HG03558 (cell line): ENCODE measurements around the gene BTC.
"Not testable (repeated sequence)": the region's sequence is repeated elsewhere in the genome, so short reads cannot be mapped to it uniquely, and the experiment has no call there.

ENCODE experiments used
- ATAC-seq: cut with Tn5 transposase; IDR thresholded peaks from one replicate; pipeline ENCODE4 v1.9.1; 2021; ENCODE audit warnings: moderate number of reproducible peaks; ENCODE audit not compliant: unreplicated experiment; ENCODE audit errors: extremely low read depth

BTC gene

DNA sequence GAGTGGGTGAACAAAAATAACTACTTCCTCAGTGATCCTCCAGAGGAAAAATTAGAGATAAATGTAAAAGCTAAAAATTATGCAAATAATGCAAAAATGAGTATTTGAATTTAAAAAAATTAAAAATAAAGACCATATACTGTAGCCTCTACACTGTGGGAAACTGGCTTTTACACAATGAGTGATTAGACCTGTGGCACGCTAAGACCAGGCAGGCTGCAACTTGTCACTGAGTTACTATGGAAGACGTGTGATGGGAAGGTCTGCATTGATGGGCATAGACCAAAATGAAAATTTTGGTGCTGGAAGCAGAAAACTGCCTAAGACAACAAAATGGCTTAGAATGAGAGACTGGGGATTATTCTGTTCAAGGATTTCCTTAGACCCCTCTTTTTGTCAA lies 30.2 kb downstream of the BTC start:
- ATAC-seq, result no peak

DNA sequence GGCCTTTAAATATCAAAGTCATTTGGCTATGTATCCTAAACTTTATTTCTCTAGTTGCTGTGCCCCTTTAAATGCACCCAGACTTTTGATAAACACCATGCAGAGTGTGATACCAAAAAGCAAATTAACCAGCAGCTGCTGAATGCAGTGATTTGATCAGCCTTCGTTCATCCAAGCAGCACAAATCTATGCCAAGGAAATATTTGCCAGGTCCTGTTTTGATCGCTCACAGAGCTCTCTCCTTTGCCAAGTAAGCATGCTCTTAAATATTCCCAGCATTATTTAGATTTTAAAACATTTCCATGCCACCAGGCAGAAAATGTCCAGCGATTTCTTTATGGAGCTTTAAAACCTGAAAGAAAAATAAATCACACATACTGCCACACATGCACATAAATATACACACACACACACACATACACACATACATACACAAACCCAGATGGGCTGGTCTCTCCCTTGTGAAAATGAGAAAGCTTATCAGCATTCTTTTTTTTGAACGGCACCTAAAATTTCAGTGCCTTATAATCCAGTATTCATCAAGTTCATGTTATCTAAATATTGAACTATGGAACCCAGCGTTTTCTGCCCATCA lies 35.7 kb downstream of the BTC start:
- ATAC-seq, result no peak

DNA sequence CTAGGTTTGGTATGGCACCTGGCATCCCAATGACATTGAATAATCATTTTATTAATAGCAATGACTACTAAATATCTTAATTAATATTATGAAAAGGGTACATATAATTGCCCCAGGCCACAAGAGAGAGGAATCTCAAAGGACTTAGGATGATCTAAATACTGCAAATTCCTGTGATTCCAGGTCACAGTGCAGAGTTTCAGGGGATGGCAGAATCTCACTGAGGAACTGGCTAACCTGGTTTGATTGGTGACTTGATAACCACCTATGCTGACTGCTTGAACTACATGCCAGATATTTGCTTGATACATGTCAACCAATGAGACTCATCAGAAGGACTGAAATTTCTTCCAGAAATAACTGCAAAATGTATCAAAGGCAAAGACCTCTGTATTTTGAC lies 37.2 kb downstream of the BTC start:
- no peak for ATAC-seq

DNA sequence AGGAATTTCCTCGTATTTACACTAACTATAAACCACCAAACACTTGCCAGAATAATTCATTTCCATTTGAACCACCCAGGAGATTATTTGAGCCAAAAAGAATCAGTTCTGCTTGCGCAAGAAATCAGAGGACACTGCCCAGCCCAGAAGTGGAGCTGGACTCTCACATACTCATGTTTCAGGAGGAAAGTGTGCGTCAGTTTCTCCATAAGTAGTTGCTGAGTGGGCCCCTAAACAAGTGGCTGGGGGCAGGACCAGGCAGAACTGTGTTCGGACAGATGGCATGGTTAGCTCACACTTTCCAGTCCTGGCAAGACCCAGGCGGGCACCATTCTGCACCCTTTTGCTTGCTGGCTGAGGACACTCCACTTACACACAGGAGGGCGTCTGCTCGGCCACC lies 38.8 kb downstream of the BTC start:
- ATAC-seq, result no peak

DNA sequence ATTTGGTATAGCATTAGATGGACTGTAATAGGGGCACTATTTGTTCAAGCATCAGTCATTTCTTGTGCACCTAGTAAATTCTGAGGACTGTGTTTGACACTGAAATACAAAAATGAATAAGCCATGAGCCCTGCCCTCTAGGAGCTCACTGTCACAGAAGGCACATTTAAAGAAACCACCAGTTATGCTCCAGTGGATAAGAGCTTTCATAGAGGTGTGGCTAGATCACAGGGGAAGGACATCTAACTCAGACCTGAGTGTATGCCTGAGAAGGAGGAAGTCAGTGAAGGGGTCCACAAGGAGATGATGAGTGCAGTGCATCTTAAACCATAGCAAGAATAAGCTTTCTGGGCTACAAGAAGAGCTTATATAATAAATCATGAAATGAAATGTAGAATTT lies 40.1 kb downstream of the BTC start:
- ATAC-seq, result peak; percentile 56

DNA sequence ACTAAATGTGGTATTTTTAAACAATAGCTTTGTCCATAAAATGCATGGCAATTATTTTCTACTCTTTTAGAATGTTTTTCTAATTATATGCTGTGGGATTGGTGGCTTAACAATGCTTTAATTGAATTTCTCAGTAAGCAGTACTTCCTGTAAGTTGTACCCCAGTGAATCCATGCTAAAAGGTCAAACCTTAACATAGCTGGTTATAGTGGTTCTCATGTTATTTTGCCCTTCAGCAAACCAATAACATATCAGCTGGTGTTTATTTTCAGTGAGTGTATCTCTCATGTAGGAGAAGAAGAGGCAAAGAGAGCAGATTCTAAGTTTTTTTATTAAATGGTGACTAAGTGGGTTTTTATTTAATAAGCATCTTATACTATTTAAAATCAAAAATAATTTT lies 41.5 kb downstream of the BTC start:
- no peak for ATAC-seq

DNA sequence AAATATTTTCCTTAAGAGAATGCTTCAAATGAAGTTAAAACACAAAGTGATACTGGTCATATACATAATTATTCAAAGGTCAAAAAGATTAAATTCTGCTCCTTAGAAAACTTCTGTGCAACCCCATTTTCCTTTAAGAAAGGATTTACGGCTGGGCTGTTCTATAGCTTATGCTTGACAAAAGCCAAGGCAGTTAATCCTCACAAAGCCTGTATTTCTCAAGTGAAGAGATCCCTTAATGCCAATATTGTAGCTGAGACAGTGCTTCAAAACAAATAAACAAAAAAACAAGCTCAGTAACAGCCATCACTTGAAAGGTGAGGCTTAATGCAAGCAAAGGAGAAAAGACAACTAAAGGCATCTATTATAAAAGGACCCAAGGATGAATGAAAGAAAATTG lies 42.5 kb downstream of the BTC start:
- no peak for ATAC-seq

DNA sequence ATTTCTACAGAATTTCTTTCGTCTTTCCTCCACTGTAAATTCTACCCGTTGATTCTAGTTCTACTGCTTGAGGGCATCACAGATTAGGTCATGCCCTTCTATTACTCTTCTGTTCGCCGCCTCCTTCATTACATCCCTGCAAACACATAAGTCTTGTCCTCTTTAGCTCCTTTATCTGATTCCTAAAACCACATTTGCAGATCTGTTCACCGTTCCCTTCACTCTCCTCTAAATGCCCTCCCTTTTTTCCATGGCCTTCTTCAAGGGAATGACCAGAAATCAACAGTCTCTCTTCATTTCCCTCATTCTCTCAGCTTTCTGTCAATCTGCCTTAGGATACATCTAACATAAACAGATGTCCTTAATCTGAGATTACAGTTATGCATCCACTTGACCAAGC lies 43.1 kb downstream of the BTC start:
- no peak for ATAC-seq

DNA sequence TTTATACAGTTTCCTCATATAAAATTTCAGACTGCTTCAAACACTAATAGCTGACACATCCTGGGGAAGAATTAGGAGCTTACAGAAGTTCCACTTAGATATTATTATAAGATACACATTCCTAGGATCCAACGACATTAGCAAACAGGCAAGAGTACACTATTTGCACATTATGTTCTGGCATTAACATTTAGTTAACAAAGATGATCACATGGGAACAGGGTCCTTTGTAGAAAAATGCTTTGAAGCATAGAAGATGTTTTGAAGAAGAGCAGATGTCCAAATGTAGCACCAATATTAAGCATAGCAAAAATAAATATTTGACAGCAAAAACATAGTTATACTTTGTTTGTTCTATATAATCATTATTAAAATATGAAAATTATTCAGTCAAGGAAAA lies 52.1 kb downstream of the BTC start:
- ATAC-seq, result no peak

DNA sequence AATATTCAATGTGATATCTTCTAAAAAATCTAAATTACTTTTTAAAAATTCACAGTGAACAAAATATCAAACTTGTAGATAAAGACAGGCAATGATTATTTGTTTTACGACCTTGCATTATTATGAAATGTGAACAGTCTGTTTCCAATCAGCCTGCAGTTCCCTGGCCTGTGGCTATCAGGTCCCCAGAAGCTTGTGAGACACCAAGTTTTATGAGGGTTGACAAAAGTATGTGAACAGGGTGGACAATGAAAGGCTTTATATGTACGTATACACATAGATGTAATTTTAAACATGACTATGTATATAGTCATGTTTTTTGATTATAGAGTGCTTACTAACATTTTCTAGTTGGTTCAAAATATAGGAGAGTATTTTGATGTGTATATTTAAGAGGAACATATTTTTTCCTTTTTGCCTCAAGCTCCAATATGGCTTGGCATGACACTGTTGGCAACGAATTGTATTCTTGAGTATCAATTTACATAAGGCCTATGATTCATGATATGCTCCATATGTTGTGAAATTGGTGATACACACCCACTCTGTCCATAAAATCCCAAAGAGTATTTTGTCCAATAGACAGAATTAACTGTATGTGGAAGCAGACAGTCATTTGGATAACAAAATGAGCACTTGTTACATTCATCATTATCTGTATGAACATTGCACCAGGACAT lies 55.7 kb downstream of the BTC start:
- ATAC-seq, result no peak

DNA sequence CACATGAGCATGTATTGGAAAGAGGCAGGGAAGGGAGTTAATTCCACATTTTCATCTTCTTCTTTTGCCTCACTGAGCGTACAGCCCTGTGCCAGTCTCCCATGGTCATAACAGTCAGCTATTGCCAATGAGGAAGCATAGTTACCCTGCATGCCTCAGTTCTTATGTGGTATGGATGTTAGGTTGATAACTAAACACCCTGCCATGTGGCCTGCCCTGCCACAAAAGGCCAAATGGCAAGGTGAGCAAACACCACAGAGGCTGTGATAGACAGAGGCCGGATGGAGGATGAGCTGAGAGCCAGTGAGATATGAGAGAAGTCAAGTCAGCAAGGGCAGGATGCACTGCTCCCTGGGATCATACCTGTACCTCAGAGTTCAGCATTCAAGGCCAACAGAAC lies 59.3 kb downstream of the BTC start:
- no peak for ATAC-seq

DNA sequence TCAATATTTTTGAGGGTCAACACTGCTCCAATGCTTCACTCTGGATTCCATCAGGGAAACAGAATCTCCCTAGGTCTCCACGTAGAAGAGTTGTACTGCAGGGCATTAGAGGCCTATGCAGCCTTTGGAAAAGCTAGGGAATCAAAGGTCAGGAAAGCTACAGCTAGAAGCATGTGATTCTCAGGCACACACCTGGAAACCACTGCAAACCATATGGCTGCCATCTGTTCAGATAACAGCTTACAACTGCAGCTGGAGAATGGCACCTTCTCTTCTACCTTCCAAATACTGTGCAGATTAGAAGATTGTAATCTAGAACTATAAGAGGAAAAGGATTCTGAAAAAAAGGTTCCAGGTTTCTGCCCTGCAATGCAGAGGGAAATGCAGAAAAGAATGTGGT lies 60.6 kb downstream of the BTC start:
- no peak for ATAC-seq

DNA sequence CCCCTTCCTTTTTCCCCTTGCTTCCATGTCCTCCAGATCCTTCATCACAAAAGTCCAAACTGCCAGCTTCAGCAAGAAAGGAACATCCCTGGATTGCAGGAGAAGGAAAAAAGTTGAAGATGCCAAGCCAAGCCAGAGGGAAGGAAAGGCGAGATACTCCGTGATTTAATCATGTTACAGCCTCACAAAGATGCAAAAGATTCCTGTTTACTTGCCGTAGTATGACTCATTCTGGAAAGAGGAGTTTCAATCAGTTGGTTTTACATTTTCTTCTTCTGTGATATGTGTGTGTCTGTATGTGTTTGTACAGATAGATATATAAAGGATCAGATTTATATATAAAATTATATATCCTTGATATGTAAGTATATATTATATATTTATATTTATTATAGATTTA lies 69.3 kb downstream of the BTC start:
- ATAC-seq, result no peak

DNA sequence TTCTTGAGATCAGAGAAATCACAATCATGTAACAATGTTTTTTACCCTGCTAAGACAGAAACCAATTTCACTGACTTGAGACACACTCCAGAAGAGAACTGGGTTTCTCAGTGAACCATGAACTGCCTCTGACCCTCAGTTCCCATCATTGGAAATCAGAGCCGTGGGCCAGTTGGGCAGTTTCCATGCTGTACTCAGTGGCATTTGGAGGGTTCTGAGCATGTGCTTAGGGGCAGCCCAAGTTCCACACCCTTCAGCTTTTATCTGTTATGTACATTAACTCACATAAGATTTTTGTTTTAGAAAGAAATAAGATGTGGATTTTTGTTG lies 77.9 kb downstream of the BTC start:
- no peak for ATAC-seq

DNA sequence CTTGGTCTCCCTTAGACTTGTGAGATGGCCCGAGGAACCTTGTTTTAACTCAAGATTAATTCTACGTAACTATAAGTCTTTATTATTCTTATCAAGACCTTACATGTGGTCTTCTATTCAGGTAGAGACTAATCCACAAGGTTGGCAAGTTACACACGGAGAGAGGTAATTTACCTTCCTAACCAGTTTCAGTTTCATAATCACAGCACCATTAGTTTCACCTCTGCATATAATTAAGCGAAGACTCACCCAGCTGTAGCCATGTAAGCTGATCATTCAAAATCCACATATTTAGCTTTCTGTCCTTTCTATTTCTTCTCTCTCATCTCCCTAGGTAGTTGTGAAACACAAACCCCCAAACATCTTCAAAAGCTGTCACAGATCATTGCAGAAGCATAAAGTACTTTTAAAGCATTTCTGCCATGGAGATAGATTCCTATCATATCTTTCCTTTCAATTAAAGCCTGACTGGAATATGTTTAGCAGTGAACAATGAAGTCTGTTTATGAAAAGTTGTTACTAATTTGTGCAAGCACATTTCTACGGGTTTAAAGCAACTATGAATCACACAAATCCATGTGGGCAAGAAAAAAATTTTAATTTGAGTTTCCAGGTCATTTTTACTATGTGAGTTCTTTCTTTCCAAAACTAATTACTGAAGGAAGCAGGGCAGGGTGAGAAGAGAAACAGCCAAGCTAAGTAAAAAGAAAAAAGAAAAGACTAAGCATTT lies 78.5 kb downstream of the BTC start:
- ATAC-seq, result no peak

DNA sequence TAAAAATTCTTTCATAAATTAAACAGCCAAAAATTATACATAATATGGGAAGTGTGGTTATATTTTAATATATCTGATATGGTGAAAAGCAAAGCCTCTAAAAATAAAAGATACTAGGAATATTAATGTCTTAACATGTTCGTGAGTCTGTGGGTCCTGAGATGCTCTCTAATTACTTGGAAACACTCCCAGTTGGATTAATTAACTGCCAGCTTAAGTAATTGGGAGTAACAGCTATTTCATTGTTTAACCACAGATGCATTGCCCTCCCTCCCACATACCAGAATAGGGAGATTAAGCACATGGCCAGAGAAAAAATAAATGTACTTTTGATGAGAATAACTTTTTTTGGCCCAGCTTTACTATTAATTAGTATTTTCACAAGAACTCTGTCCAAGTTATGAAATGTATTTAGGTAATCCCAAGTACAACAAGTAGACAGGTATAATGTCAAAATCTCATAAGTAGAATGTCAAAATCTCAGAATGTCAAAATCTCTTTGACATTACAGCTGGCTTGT lies 79.7 kb downstream of the BTC start:
- ATAC-seq, result no peak

DNA sequence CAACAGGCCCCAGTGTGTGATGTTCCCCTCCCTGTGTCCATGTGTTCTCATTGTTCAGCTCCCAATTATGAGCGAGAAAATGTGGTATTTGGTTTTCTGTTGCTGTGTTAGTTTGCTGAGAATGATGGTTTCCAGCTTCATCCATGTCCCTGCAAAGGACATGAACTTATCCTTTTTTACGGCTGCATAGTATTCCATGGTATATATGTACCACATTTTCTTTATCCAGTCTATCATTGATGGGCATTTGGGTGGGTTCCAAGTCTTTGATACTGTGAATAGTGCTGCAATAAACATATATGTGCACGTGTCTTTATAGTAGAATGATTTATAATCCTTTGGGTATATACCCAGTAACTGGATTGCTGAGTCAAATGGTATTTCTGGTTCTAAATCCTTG lies 86.2 kb downstream of the BTC start:
- ATAC-seq, result not testable (repeated sequence)
